ENCODE results near the gene OSGEP.

DNA sequence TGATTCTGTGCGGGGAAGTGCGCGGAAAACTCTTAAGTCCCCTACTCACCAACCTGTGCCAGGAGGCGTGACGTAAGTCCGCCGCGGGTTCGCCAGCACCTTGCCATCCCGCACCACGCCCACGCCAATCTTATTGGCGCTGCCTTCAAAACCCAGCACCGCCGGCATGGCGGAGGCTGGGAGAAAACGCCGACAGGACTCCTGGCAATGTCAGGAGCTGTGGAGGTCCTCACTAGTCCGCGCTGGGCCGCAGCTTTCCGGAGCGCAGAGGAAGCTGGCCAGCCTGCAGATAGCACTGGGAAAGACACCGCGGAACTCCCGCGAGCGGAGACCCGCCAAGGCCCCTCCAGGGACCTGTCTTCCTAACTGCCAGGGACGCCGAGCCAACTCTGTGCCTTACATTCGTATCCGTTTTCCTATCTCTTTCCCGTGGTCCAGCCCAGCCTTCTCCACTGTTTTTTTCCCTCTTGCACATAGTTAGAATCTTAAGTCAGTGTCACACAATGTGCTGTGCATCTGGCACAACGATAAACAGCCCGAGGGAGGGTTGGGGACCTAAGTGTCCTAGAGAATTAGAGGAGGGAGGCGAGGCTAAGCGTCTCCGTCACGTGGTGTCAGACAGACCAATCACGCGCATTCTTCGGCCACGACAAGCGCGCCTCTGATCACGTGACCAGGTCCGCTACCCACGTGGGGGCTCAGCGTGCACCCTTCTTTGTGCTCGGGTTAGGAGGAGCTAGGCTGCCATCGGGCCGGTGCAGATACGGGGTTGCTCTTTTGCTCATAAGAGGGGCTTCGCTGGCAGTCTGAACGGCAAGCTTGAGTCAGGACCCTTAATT is at the start of gene OSGEP, which contains the start of gene APEX1:
- TF ChIP-seq, protein P1, sequence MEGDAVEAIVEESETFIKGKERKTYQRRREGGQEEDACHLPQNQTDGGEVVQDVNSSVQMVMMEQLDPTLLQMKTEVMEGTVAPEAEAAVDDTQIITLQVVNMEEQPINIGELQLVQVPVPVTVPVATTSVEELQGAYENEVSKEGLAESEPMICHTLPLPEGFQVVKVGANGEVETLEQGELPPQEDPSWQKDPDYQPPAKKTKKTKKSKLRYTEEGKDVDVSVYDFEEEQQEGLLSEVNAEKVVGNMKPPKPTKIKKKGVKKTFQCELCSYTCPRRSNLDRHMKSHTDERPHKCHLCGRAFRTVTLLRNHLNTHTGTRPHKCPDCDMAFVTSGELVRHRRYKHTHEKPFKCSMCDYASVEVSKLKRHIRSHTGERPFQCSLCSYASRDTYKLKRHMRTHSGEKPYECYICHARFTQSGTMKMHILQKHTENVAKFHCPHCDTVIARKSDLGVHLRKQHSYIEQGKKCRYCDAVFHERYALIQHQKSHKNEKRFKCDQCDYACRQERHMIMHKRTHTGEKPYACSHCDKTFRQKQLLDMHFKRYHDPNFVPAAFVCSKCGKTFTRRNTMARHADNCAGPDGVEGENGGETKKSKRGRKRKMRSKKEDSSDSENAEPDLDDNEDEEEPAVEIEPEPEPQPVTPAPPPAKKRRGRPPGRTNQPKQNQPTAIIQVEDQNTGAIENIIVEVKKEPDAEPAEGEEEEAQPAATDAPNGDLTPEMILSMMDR (conservative IDR thresholded peaks at IDR 0.05; ENCODE audit: low read depth, low read length) = no peak
- TF ChIP-seq EZH2 (IDR thresholded peaks at IDR 0.05; ENCODE audit: low read length, unreplicated experiment) = no peak
- no peak for TF ChIP-seq EZH2phosphoT487 (IDR thresholded peaks at IDR 0.05; ENCODE audit: borderline replicate concordance, low read length)
